ENCODE results near the gene SNAP47.

The SNAP47 gene

DNA sequence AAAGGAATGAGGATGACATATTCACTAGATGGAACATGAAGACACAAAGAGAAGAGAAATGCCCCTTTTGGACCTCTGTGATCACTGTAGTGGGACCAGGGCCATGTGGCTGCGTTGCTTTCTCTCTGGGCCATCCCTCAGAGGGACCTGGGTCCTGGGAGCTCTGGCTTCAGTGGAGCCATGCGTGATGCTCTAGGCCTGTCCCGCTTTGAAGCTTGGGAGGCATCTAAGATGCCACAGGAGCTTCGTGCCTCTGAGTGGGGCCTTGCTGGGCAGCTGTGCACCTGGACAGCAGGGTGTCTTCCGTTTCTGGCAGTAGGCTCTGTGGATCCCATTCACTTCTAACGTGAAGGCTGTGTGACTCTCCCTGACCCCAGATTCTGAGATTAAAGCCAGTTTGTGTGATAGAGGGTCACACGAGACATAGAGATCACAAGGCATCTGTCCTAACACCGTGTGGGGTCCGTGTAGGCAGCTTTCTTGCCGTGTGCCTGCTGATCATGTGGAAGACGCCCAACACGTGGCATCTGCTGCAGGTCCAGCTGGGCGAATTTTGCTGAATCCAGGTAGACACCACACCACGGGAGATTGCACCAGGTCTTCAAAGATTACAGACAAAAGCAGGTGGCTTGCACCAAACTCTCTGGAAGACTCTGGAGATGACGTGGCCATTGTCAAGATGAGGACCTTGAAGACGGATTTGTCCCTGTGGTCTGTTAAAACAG, 63.0 kb downstream of the SNAP47 start:
- no peak for DNase-seq (ENCODE audit: low read depth)

GRCh38 chr1:227799756-227800155, 64.5 kb downstream of the SNAP47 start:
- DNase-seq (ENCODE audit: low read depth): no peak

GRCh38 chr1:227803933-227804332, 68.7 kb downstream of the SNAP47 start:
- no peak for DNase-seq (ENCODE audit: low read depth)

GRCh38 chr1:227805606-227806197, 70.5 kb downstream of the SNAP47 start:
- no peak for DNase-seq (ENCODE audit: low read depth)

GRCh38 chr1:227808566-227808965, 73.3 kb downstream of the SNAP47 start:
- DNase-seq (ENCODE audit: low read depth): no peak

GRCh38 chr1:227809026-227809425, 73.8 kb downstream of the SNAP47 start:
- no peak for DNase-seq (ENCODE audit: low read depth)

GRCh38 chr1:227813962-227814361, 78.7 kb downstream of the SNAP47 start:
- DNase-seq (ENCODE audit: low read depth): no peak

DNA sequence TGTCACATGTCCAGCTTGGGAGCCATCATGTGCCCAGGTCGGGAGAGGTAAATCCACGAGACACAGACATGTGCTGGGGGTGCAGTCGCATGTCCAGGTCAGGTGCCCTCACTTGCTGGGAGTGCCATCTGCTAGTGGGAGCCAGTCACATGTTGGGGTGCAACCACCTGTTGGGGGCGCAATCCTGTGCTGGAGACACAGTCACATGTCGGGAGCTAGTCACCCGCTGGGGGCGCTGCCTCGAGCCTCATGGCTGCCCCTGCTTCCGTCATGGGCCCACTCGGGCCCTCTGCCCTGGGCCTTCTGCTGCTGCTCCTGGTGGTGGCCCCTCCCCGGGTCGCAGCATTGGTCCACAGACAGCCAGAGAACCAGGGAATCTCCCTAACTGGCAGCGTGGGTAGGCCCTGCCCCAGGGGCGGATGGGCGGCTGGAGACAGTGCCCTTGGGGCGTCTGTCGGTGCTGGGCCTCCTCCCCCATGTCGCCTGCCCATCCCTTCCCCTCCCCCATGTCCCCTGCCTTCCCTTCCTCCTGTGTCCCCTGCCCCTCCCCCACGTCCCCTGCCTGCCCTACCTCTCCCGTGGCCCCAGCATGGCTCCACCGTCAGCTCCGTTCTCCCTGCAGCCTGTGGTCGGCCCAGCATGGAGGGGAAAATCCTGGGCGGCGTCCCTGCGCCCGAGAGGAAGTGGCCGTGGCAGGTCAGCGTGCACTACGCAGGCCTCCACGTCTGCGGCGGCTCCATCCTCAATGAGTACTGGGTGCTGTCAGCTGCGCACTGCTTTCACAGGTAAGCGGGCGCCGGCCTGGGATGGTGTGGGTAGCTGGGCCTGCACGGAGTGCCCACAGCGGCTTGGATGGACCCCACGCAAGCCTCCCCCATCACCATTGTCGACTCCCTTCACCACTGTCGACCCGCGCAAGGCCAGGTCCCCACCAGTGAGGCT, 80.5 kb downstream of the SNAP47 start, which contains the start of gene PRSS38:
TSS of gene PRSS38 (plus strand) at position 208 of the 942 bp plus-strand sequence. CDS start at position 250, 42 bp downstream.
- DNase-seq (ENCODE audit: low read depth): no peak

DNA sequence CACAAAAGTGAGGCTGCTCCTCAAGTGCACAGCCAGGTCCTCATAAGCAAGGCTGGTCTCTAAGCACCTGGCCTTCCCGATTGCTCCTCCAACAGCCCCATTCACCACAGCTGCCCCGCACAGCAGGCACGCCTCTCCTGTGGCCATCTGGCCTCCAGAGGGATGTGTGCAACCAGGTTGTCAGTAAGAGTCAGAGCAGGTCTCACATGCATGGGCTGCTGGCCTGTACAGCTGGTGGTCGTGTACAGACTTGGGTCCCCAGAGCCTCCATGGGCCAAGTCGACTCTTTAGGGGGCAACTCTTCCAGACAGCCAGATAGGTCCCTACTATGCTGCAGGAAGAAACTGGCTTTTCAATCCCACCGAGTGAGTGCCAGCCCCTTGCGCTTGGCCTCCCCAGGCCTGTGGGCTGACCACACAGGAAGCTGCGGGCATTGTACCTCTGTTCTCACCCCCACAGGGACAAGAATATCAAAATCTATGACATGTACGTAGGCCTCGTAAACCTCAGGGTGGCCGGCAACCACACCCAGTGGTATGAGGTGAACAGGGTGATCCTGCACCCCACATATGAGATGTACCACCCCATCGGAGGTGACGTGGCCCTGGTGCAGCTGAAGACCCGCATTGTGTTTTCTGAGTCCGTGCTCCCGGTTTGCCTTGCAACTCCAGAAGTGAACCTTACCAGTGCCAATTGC, 81.7 kb downstream of the SNAP47 start:
- no peak for DNase-seq (ENCODE audit: low read depth)

DNA sequence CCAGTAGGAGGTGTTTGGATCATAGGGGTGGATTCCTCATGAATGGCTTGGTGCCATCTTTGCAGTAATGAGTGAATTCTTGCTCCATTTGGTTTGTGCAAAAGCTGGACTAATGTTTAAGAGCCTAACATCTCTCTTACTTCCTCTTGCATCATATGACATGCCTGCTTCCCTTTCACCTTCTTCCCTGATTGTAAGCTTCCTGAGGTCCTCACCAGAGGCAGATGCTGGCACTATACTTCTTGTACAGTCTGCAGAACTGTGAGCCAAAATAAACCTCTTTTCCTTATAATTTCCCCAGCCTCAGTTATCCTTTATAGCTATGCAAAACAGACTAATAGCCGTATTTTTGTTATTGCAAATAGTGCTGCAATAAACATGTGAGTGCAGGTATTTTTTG, 88.3 kb downstream of the SNAP47 start:
- no peak for DNase-seq (ENCODE audit: low read depth)

DNA sequence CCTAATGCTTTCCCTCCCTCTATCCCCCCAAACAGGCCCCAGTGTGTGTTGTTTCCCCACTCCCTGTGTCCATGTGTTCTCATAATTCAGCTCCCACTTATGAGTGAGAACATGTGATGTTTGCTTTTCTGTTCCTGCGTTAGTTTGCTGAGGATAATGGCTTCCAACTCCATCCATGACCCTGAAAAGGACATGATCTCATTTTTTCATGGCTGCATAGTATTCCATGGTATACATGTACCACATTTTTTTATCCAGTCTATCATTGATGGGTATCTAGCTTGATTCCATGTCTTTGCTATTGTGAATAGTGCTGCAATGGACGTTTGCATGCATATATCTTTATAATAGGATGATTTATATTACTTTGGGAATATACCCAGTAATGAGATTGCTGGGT, 89.0 kb downstream of the SNAP47 start:
- DNase-seq (ENCODE audit: low read depth): no peak

DNA sequence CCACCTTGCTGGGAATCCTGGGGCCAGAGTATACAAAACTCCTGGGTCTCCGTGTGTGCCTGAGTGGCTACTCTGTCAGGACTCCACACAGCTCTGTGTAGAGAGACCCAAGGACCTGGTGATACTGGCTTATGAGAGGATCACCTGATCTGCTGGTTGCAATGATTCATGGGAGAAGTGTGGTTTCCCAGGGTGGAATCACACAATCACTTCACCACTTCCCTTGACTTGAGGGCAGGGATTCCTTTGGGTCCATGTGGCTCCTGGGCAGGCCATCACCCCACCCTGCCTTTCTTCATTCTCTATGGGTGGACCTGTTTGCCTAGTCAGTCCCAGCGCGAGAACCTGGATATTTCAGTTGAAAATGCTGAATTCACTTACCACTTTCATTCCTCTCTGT, 93.6 kb downstream of the SNAP47 start:
- no peak for DNase-seq (ENCODE audit: low read depth)
